ENCODE data around the gene IGSF23.

DNA sequence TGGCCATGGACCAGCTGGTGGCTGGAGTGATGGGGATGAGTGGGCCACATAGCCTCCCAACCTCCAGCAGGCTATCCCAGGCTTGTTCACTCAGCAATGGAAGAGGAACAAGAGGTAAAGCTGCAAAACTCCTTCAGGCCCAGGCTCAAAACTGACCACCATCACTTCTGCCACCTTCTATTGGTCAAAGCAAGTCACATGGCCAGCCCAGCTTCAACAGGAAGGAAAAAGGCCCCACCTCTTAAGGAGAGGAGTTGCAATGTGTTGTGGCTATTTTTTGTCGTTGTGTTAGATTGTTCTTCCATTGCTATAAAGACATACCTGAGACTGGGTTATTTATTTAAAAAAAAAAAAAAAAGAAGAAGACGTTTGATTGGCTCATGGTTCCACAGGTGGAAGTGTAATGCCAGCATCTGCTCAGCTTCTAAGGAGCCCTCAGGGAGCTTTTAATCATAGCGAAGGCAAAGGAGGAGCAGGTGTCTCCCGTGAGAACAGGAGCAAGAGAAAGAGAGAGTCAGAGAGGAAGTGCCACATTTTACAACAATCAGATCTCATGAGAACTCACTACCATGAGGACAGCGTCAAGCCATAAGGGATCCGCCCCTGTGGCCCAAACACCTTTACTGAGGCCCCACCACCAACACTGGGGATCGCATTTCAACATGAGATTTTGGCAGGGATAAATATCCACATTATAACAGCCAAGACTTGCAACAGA, 5.4 kb downstream of the IGSF23 start:
- TF ChIP-seq POLR2A (IDR thresholded peaks at IDR 0.05), result no peak
- TF ChIP-seq, protein P1, sequence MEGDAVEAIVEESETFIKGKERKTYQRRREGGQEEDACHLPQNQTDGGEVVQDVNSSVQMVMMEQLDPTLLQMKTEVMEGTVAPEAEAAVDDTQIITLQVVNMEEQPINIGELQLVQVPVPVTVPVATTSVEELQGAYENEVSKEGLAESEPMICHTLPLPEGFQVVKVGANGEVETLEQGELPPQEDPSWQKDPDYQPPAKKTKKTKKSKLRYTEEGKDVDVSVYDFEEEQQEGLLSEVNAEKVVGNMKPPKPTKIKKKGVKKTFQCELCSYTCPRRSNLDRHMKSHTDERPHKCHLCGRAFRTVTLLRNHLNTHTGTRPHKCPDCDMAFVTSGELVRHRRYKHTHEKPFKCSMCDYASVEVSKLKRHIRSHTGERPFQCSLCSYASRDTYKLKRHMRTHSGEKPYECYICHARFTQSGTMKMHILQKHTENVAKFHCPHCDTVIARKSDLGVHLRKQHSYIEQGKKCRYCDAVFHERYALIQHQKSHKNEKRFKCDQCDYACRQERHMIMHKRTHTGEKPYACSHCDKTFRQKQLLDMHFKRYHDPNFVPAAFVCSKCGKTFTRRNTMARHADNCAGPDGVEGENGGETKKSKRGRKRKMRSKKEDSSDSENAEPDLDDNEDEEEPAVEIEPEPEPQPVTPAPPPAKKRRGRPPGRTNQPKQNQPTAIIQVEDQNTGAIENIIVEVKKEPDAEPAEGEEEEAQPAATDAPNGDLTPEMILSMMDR (IDR thresholded peaks at IDR 0.05), result no peak

All from Peyer's patch (tissue), 4 donors.